GM12875 (cell line): ENCODE results near the gene PHF14.

Experiments used
- H3K4me3 ChIP-seq: one replicate; pipeline ENCODE4 v1.5.1; 2011; ENCODE audit warnings: low read depth, low read length, control low read depth
- TF ChIP-seq, protein P1 (sequence below): IDR thresholded peaks from 2 replicates; pipeline ENCODE4 v1.5.1; 2011; ENCODE audit warnings: low read depth, mild to moderate bottlenecking, control low read depth, inconsistent platforms, low read length, moderate library complexity, borderline replicate concordance; ENCODE audit not compliant: insufficient read depth

PHF14 gene

DNA sequence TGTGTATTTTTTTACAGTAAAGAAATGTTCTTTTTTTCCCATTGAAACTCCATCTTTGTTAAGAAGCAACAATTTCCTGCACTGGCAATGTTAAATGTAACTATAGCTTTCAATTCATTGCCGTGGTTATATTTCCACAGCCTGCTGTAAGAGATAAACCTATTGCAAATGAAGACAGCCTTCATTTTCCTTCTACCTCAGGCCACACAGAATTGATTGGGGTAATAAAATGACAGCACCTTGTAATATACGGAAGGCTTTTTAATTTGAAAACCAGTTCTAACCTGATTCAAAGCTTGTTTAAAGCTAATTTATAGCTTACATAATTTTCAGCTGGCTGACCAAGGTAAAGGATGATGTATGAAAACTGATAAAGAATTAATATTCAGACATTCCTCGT lies 161.9 kb downstream of the PHF14 start:
- TF ChIP-seq, protein P1, sequence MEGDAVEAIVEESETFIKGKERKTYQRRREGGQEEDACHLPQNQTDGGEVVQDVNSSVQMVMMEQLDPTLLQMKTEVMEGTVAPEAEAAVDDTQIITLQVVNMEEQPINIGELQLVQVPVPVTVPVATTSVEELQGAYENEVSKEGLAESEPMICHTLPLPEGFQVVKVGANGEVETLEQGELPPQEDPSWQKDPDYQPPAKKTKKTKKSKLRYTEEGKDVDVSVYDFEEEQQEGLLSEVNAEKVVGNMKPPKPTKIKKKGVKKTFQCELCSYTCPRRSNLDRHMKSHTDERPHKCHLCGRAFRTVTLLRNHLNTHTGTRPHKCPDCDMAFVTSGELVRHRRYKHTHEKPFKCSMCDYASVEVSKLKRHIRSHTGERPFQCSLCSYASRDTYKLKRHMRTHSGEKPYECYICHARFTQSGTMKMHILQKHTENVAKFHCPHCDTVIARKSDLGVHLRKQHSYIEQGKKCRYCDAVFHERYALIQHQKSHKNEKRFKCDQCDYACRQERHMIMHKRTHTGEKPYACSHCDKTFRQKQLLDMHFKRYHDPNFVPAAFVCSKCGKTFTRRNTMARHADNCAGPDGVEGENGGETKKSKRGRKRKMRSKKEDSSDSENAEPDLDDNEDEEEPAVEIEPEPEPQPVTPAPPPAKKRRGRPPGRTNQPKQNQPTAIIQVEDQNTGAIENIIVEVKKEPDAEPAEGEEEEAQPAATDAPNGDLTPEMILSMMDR, result no peak
- H3K4me3 ChIP-seq, result no peak overlapping the region

DNA sequence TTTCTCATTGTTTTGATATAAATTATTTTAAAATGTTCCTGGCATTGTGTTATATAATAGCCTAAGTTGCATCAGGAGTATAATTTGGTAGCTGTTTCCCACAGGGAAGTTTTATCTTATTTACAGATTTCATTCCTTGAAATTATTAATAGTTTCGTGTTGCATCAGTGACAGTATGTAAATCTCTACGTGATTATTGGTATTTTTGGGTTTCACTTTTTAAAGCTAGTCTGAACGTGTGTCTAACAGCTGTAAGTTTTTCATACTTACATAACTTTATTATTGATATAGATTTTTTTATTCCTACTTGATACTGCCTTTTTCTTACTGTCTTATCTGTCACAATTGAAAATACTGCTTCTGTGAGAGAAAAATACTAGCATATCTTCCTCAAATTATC lies 167.9 kb downstream of the PHF14 start:
- TF ChIP-seq, protein P1, result no peak
- no peak overlapping the region for H3K4me3 ChIP-seq

DNA sequence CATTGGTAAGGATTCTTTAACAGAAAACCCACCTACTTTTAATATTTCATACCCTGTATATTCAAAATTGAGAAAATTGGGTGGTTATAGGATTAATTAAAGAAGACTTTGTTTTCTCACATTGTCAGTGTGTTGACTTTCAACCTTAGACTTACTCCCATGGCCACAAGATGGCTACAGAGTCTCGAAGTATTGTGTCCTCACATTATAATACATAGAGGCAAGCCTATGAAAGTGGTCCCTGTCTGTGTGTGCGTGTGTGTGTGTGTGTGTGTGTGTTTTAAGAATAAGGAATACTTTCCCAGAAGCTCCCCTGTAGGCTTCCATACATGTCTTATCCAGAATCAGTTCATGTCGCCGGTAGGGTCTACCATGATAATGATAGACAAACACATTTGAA lies 180.0 kb downstream of the PHF14 start:
- TF ChIP-seq, protein P1, result no peak
- no peak overlapping the region for H3K4me3 ChIP-seq

DNA sequence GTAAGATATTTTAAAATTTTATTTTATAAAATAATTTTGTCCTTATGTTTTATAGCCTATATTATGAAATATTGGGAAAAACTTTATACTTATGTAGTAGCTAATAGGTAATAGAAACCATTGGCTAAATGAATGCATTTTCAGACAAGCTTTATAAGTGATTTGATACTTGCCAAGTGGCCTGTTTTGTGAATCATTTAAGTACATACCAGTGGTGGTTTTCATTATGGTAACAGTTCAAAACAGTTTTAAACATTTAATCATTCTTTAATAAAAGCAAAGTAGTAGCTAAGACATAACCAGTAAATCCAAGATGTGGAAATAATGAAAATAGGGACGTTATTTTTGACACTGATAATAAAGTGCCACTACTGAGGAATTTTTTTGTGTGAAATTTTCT lies 182.2 kb downstream of the PHF14 start:
- TF ChIP-seq, protein P1, result no peak
- H3K4me3 ChIP-seq, result no peak overlapping the region

DNA sequence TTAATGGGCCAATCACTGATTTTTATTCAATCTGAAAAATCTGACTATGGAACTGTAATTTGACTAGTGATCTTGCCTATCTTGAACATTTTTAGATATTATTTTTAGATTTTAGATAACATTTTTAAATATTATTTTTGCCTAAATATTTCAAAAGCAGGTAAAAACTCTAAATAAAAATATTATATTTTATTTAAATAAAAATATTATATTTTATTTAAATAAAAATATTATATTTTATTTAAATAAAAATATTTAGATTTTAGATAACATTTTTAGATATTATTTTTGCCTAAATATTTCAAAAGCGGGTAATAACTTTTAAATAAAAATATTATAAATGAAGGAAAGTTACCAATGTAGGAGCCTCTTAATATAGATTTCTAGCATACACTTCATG lies 187.8 kb downstream of the PHF14 start:
- no peak overlapping the region for H3K4me3 ChIP-seq
- TF ChIP-seq, protein P1, result no peak

DNA sequence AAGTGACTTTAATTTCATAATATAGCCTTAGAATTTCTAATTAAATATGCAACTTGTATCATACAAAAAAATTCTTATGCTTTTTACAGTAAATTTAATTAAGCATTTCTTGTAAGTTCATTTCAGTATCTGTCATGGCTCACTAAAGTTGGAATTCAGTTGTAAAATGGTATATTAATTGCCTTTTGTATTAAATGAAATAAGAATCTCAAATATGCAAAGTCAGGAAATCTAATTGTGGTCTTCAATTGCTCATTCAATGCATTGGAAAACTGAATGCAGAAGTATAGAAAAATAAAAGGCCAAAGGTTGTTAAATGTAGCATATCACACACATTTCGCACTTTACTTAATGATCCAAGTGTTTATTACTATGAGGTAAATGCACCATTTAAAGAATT lies 189.5 kb downstream of the PHF14 start:
- TF ChIP-seq, protein P1, result no peak
- no peak overlapping the region for H3K4me3 ChIP-seq

DNA sequence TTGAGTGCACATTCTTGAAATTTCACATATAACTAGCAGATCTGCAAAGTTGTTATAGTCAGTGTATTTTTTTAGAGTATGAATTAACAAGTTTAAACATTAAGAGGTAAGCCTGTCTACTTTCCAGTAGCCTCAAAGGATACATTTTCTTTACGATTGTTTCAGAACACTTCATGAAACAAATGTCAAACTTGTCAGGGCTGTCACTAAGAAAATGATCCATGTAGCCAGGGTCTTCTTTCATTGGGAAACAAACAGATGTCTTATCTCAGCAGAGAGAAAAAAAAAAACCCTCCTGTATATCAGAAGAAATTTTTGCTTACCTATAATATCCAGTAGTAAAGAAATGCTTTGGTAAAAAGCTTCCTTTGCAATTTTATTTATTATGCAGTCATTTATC lies 192.4 kb downstream of the PHF14 start:
- no peak overlapping the region for H3K4me3 ChIP-seq
- TF ChIP-seq, protein P1, result no peak
